HG03378 (cell line): ENCODE measurements around the gene NXPE2.
"Not testable (repeated sequence)": the region's sequence is repeated elsewhere in the genome, so short reads cannot be mapped to it uniquely, and the experiment has no call there.

Source experiments
- ATAC-seq: cut with Tn5 transposase; IDR thresholded peaks from one replicate; pipeline ENCODE4 v1.9.1; 2021; ENCODE audit warnings: mild to moderate bottlenecking, moderate library complexity; ENCODE audit not compliant: unreplicated experiment

The NXPE2 gene

DNA sequence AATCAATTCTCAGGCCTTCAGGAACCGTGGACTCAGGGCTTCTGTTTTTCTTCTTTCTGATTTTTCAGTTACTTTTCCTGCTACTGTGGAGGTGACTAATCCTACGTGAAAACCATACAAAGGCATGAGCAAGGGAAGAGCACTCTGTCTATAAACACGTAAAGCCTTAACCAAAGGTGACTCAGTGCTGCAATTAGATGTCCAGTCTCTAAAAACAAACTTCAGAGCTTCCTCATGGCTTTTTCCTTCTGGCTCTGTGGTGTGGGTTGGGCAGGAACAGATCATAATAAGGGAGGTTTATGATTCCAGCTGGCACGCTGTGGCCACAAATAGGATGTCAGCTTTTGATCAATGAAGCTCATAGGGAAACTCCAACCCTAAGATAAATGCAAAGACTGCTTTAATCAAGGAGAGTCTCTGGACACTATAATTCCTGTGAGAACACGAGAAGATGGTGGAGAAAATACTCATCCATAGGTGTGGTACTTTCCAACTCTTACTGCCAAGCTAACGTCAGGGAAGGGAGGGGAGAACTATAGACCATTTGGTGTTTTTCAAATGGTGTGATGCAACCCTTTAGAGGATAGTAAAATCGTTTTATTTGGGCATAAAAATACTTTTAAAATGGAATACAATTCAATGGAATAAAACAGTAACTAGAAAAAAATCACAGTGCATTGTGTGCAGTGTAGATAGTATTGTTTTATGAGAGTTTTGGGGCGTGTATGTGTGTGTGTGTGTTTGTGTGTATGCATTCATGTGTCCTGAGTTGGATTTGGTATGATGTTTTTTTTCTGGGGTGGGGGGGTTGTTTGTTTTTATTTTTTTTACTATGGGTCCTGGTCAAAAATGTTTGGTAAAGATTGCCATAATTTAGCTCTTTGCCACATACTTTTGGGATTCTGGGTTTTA, at the start of gene NXPE2:
Gene NXPE2 (plus strand): TSS at position 403 of the 912 bp plus-strand sequence. CDS start 49 bp downstream, at position 452.
- ATAC-seq, result no peak

DNA sequence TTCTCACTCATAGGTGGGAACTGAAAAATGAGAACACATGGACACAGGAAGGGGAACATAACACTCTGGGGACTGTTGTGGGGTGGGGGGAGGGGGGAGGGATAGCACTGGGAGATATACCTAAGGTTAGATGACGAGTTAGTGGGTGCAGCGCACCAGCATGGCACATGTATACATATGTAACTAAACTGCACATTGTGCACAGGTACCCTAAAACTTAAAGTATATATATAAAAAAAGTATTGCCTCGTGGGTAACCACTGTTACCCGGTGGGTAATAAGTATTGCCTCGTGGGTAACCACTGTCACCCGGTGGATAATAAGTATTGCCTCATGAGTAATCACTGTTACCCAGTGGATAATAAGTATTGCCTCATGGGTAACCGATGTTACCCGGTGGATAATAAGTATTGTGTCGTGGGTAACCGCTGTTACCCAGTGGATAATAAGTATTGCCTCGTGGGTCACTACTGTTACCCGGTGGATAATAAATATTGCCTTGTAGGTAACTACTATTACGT, 46.8 kb upstream of the NXPE2 start:
- not testable (repeated sequence) for ATAC-seq

DNA sequence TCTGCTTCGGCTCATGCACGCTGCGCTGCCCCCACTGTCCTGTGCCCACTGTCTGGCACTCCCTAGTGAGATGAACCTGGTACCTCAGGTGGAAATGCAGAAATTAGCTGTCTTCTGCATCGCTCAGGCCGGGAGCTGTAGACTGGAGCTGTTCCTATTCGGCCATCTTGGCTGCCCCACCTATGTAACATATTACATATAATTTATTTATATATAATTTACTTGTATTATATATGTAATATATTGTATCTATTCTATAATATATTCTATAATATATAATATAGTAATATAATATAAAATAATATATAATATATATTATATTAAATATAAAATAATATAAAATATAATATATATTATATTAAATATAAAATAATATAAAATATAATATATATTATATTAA, 38.9 kb upstream of the NXPE2 start:
- not testable (repeated sequence) for ATAC-seq

DNA sequence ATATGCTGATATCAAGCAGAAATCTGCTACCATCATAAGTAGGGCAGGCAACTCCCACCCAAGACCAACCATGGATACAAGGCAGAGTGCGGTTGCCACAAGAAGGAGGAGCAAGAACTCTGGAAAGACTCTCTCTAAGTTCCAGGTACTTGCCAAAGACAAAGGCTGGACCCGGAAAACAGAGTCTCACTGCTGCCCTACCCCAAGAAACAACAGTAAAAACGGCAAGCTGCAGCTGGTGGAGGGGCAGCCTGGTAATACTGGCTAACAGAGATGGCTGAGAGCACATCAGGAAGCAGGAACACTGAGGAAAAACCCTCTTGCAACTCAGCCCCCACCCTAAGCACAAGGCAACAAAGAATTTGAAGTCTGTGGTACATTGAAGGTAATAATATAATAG, 27.7 kb upstream of the NXPE2 start:
- ATAC-seq, result no peak

DNA sequence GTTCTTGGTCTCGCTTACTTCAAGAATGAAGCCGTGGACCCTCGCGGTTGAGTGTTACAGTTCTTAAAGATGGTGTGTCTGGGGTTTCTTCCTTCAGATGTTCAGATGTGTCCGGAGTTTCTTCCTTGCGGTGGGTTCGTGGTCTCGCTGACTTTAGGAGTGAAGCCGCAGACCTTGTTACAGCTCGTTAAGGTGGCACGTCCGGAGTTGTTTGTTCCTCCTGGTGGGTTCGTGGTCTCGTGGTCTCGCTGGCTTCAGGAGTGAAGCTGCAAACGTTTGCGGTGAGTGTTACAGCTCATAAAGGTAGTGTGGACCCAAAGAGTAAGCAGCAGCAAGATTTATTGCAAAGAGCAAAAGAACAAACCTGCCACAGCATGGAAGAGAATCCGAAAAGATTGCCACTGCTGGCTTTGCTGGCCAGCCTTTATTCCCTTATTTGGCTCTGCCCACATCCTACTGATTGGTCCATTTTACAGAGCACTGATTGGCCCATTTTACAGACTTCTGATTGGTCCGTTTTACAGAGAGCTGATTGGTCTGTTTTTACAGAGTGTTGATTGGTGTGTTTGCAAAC, 27.1 kb upstream of the NXPE2 start:
- ATAC-seq, result no peak

DNA sequence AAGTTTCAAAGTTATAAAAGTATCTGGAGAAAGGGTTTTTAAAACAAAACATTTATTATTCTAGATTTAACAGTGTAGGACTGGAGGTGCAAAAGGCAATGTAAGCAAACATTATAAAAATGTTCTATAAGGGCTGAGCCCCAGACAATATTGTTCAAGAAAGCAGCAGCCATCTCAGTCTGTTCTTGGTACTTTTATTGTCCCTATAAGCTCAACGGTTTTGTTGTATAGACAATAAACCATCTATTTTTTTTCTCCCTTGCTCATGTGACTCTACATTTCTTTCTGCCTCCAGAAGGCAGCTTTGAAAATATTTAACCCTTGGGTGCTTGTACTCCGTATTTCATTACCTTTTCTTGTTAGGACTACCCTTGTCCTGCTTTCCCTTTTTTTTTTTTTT, 25.2 kb upstream of the NXPE2 start:
- no peak for ATAC-seq

DNA sequence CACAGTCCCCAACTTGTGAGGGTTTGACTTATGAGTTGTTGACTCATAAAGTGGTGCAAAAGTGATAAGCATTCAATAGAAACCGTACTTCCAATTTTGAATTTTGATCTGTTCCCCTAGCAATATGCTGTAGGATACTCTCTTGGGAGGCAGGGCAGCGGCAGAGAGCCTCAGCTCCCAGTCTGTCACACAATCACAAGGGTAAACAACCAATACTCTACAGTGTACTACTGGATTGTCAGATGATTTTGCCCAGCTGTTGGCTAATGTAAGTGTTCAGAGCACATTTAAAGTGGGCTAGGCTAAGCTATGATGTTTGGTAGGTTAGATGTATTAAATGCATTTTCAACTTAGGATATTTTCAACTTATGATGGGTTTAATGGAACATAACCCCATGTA, 13.7 kb upstream of the NXPE2 start:
- ATAC-seq, result no peak

DNA sequence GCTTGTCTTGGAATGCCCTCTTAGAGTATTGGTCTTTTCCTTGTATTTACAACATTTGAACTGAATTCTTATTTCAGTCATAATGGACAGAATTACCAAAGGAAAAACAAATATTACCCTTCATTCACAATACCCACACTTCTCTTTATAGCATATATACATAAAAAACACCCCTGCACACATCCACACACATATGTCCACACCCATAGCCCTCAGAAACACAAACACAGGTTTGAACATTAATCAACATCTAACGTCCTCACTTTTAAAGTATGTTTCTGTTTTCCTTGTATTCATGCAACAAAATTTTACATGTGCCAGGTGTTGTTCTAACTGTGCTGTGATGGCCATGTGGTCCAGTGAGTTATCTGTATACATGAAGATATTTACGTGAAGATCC, 11.6 kb upstream of the NXPE2 start:
- no peak for ATAC-seq

DNA sequence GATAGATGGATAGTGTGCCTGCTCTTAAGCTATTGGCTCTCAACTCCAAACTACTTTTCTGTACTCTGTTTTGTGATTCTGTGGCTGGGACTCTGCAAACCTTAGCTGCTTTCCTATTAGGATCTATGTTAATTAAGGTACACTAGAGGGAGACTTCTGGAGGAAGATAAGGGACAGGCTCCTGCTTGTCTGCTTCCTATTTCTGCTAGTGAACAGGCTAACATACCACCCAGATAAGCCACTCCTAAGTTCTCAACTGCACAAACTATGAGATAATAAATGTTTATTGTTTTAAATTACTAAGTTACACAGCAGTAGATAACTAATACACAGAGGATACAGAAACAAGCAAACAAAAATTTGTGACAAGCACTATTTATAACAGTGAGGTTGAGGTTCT, 10.2 kb upstream of the NXPE2 start:
- ATAC-seq, result no peak

DNA sequence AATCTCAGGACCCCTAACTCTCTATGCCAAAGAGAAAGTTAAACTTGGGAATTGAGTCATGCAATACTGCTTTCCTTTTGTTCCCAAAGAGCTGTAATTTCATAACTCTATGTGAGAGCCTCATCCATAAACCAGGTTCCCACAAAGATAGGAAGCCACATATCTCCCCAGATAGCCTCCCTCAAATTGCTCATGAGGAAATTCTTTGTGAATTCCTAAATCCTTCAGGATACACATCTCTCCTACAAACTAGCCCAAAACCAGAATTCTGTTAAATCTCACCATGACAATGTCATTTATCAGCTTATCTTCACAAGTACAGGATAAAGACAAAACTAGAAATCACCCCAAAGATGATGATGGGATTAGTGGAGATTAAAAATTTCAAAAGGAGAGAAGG, 4.7 kb upstream of the NXPE2 start:
- no peak for ATAC-seq

DNA sequence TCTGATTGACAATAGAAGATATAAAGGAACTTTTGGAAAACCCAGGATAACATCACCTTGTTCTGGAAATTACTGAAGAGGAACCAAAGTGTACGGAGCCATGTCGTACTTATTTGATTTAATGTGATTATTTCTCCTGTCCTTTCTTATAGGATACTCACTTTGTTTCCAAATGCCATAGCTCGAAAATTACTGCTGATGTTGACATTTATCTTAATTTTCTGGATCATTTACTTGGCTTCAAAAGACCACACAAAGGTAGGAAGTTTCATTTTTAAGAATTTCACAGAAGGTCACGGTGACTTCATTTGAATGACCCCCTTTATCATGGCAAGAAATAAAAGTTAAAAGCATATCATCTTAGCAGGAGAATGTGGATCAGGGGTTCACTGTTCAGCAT, 1.2 kb downstream of the NXPE2 start:
- ATAC-seq, result no peak

DNA sequence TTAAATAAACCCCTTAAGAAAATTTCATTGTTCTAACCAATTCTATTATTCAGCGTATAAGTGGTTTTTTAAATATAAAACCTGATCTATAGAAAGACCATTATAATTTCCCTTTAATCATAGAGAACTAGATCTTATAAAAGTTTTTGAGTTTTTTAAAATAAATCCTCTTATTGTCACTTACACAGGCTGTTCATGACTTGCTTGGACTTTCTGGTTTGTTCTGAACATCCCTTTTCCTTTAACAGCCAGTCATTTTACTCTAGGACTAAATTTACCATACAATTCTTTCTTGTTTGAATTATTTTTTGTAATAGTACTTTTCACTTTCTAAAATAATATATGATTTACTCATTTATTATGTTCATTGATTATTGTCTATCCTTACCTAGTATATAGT, 4.7 kb downstream of the NXPE2 start:
- no peak for ATAC-seq

DNA sequence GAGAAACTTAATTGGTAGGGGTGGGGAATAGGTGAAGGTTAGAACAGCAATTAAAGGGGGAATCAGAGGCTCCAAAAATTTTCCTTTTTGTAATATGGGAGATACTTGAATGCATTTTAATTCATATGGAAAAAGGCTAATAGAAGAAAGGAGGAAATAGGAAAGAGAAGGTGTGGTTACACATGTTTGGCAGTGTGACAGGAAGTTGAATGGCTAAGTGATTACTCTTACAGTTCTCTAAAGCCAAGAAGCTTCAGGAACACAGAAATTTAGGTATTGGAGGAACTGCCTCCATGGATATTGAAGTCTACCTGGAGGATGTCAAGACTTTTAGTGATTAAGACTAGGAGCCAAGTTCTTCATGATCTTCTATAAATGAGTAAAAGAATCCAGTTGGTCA, 6.3 kb downstream of the NXPE2 start:
- ATAC-seq, result no peak

DNA sequence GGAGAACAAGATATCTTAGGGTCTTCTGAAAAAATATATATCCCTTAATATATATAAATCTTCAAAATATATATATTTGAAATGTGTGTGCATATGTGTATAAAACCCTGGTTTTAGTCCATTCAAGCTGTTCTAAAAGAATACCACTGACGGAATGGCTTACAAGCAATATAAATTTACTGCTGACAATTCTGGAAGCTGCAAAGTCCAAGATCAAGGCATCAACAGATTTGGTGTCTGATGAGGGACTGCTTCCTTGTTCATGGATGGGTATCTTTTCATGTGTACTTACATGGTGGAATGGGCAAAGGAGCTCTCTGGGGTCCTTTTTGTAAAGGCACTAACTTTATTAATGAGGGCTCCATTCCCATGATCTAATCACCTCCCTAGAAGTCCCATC, 6.8 kb downstream of the NXPE2 start:
- ATAC-seq, result no peak

DNA sequence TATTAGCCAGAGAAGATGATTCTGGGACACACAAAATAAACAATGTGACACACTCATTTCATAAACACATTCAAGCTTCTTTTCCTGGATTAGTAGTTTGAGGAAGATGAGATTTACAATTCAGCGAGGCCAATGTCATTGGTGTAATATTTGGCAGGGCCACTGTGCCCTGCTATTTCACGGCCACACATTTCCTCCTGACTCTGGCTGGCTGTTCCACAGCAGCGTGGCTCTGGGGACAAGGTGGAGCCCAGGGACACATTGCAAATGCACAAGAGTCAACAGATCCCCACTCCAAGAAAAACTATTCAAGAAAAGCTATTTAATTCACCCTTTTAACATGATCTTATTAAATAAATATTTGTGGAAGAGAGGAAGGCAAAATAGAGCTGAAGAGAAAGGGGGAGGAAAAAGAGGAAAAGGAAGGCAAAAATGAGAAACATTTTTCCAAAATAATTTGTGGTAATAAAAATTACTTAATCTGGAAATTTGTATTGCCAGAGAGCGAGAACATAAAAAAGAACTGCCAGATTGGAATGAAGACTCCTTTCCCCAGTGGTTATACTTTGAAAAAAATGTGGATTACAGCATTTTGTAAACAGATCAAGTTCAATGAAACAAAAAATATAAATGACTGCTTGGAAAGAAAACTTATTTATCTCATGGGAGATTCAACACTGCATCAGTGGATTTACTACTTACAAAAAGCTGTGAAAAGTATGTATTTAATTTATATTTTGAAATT, 27.1 kb downstream of the NXPE2 start:
- no peak for ATAC-seq

DNA sequence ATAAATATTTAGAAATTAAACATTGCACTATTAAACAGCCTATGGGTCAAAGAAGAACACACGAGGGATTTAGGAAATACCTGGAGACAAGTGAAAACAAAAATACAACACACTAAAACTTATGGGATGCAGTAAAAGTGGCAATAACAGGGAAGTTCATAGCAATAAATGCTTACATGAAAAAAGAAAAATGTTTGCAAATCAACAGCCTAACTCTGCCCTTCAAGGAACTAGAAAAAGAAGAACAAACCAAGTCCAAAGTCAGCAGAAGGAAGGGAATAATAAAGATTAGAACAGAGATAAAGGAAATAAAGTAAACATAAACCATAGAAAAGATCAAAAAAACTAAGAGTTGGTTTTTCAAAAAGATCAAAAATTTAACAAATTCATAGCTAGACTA, 31.6 kb downstream of the NXPE2 start:
- ATAC-seq, result no peak

DNA sequence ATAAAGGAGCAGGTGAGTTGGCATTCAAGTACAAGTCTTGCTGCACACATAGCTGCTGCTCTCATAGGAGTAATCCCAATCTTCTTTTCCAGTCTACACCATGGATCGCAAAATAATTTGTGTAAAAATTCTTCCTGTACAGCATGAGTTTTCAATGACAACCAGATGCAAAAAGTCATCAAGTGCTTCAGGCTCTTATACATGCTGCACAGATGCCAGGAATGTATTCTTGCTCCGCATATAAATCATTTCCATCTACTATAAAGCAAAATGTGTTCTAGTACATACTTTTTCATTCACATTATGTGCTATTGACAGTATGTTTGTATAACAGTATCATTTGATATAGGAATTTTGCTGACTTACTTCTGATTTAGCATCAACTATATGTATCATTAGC, 35.4 kb downstream of the NXPE2 start:
- no peak for ATAC-seq

DNA sequence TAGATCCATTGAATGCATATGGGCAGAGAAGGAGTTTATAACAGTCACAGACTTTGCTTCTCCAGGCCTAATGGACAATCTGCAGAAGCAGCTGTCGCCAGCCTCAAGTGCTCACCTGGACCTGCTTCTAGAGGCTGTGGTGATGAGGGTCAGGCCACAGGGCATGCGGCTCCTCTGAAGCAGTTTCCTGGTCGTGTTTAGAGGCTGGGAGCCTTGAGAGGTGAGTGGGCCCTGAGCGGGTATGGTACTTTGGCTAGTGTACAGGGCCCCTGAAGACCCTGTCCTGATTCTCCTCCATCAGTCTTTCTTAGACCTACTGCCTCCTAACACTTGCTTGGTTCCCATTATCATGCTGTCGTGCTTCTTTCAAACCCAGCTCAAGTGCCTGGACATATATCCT, 41.2 kb downstream of the NXPE2 start:
- ATAC-seq, result no peak

DNA sequence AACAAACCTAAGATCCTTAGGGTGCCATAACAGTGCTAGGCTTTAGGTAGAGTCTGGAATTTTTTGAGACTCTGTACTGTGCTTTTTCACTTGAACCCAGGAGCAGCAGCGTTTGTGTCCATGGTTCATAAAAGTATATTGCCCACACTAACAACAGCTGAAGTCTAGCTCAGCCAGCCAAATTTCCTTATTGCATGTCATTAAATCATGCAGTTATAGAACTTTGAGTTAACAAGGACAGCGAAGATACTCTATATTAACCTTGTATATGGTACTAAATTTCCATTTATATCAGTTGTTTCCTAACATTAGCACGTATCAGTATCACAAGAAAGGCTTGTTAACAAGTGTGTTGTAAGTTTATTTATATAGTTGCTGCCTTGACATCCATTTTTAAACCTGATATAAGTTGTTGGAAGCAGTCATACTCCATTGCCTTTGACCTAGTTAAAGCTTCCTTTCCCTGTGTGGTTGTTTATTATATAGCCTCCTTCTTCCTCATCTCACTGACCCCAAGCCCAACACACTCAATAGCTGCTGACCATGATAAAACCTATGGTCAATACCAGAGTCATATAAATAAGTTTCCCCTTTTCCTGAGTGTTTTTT, 46.7 kb downstream of the NXPE2 start:
- ATAC-seq, result no peak

DNA sequence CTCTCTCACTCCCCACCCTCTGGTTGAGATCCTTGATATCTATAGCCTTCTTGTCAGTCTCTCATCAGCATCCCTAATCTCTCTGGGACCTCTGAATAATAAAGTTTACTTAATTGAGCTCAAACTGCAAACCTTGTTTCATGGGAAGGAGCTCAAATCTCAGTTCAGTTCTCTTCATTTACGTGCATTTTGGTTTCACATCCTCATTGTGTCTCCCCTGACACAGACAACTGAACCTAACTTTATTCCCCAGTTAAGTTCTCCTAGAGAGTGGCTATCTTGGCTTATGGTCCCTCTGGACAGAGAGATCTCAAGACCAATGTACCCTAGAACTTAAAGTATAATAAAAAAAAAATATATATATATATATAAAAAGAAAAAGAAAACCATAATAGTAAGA, 47.3 kb downstream of the NXPE2 start:
- ATAC-seq, result no peak

DNA sequence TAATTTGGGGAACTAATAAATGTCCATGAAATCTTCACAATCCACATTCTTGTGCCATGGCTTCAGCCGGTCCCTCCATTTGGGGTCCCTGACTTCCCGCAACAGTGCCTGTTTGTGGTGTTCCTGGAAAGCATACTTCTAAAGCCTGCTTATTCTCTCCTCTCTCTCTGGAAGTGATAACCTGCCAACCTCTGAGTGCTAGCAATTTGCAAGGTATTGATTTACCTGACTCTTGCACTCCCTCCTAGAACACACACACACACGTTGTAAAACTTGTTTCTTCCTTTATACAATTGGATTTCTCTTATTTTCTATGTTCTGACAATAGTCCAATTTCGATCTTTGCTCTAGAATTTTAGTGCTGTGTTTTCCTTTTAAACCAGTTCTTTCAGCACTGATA, 58.5 kb downstream of the NXPE2 start:
- ATAC-seq, result no peak
